Neural progenitor cell (in vitro differentiated cells): ENCODE data around the gene PANK4.
"Not testable (repeated sequence)": the region's sequence is repeated elsewhere in the genome, so short reads cannot be mapped to it uniquely, and the experiment has no call there.

Experiments
- EZH2 ChIP-seq: fragments of 200-600 bp; sonication (generic); IDR thresholded peaks from 2 replicates; pipeline ENCODE4 v1.6.1; 2017; ENCODE audit warnings: antibody characterized with exemption, mild to moderate bottlenecking, moderate library complexity
- EZH2phosphoT487 ChIP-seq: fragments of 200-600 bp; sonication (generic); IDR thresholded peaks from 2 replicates; pipeline ENCODE4 v1.6.1; 2017; ENCODE audit warnings: antibody characterized with exemption
- TF ChIP-seq, protein P1 (sequence below): fragments of 200-600 bp; sonication (generic); IDR thresholded peaks from 2 replicates; pipeline ENCODE4 v1.5.1; 2017; ENCODE audit warnings: antibody characterized with exemption, mild to moderate bottlenecking

DNA sequence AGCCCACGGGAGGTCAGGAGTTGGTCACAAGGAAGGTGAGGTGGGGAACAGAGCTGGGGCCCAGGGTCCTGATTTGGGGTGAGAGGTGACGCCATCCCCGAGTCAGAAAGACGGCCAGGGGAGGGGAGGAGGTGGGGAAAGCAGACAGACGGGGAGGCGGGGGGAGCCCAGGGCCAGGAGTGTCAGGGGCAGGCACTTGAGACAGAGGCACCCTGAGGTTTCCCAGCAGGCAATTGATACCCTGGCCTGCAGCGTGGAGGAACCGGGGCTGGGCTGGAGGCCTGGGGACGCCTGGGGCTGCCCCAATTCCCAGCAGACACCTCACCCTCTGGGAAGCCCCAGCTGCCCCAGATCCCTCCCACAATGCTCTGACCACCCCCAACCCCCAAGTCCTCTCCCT, 26.7 kb upstream of the PANK4 start:
- TF ChIP-seq, protein P1, sequence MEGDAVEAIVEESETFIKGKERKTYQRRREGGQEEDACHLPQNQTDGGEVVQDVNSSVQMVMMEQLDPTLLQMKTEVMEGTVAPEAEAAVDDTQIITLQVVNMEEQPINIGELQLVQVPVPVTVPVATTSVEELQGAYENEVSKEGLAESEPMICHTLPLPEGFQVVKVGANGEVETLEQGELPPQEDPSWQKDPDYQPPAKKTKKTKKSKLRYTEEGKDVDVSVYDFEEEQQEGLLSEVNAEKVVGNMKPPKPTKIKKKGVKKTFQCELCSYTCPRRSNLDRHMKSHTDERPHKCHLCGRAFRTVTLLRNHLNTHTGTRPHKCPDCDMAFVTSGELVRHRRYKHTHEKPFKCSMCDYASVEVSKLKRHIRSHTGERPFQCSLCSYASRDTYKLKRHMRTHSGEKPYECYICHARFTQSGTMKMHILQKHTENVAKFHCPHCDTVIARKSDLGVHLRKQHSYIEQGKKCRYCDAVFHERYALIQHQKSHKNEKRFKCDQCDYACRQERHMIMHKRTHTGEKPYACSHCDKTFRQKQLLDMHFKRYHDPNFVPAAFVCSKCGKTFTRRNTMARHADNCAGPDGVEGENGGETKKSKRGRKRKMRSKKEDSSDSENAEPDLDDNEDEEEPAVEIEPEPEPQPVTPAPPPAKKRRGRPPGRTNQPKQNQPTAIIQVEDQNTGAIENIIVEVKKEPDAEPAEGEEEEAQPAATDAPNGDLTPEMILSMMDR: not testable (repeated sequence)
- not testable (repeated sequence) for TF ChIP-seq EZH2phosphoT487, EZH2
